ENCODE measurements around the gene ARPP21.
"Not testable (repeated sequence)": the region's sequence is repeated elsewhere in the genome, so short reads cannot be mapped to it uniquely, and the experiment has no call there.

ARPP21 gene

DNA sequence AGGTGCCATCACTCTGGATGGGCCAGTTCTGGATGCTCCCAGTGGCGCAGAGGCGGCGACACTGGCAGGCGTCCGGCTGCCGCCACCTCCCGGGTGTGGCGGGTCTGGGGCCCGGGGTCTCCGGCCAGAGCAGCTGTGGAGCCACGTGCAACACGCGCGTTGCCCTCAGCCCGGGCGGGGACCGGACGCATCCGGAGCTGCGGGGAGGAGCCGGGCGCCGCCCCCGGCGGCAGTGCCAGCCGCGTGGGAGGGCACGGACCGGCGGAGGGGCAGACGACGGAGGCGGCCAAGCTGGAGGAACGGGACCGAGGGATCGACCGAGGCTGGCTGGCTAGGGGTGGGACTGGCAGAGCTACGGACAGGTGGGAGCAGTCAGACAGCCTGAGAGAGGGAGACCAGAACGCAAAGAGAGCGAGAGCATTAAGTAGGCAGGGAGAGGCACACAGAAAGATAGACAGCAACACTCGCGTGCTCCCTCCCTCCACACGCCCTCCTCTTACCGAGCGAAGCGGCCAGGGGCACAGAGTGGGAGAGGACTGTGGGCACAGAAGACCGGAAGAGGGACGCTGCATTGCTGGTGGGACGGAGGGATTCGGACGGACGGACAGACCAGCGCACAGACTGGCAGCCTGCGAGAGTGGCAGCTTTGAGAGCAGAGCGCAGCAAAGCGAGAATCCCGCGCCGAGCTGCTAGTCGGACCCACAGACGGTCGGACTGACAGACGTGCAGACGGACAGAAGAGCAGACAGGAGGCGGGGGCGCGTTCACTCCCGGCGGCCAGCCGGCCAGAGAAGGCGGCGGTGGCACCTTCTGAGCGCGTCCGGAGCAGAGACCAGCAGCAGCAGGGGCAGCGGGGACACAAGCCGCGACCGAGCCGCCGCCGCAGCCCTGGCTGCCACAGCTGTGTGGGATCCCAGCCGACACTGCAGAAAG is at the start of gene ARPP21:
Gene ARPP21 (plus strand): TSS at position 272 of the 933 bp plus-strand sequence. CDS start 42,227 bp downstream, outside the sequence.
- H3K9me3 Mint-ChIP-seq, result no peaks in the 10 kb centered on the region
- DNase-seq, result peak; percentile 30
- peaks cover 45% of the 10 kb centered on the region for H3K27me3 Mint-ChIP-seq
- no peak within 1 kb of the TSS for H3K27ac Mint-ChIP-seq
- H3K4me1 Mint-ChIP-seq (ENCODE audit: low read depth), result peaks cover 9% of the 10 kb centered on the region
- H3K4me3 Mint-ChIP-seq, result peak within 1 kb of the TSS; percentile 48
- H3K36me3 Mint-ChIP-seq (ENCODE audit: low read depth), result no peaks in the 10 kb centered on the region

- H3K4me3 Mint-ChIP-seq, result no peak overlapping the region
- no peaks in the 10 kb centered on the region for H3K27me3 Mint-ChIP-seq
- DNase-seq, result no peak
- no peaks in the 10 kb centered on the region for H3K4me1 Mint-ChIP-seq (ENCODE audit: low read depth)
- no peak overlapping the region for H3K27ac Mint-ChIP-seq
- H3K36me3 Mint-ChIP-seq (ENCODE audit: low read depth), result no peaks in the 10 kb centered on the region
- H3K9me3 Mint-ChIP-seq, result no peaks in the 10 kb centered on the region
These were observed 46.6 kb upstream of the ARPP21 start for GRCh38 chr3:35592589-35593295.

GRCh38 chr3:35594739-35595138 is 44.6 kb upstream of the ARPP21 start:
- H3K4me1 Mint-ChIP-seq (ENCODE audit: low read depth), result no peaks in the 10 kb centered on the region
- H3K4me3 Mint-ChIP-seq, result no peak overlapping the region
- no peaks in the 10 kb centered on the region for H3K36me3 Mint-ChIP-seq (ENCODE audit: low read depth)

GRCh38 chr3:35596335-35596995 is 42.9 kb upstream of the ARPP21 start:
- H3K27me3 Mint-ChIP-seq, result no peaks in the 10 kb centered on the region
- H3K4me1 Mint-ChIP-seq (ENCODE audit: low read depth), result no peaks in the 10 kb centered on the region
- DNase-seq, result no peak
- H3K9me3 Mint-ChIP-seq, result no peaks in the 10 kb centered on the region
- H3K27ac Mint-ChIP-seq, result no peak overlapping the region
- H3K36me3 Mint-ChIP-seq (ENCODE audit: low read depth), result no peaks in the 10 kb centered on the region
- no peak overlapping the region for H3K4me3 Mint-ChIP-seq

More at GRCh38 chr3:35594739-35595138, 44.6 kb upstream of the ARPP21 start:
- no peak for DNase-seq
- Mint-ChIP-seq H3K27me3 (no peaks in the 10 kb centered on the region), H3K27ac (no peak overlapping the region), H3K9me3 (no peaks in the 10 kb centered on the region)

- Mint-ChIP-seq H3K9me3 (no peaks in the 10 kb centered on the region), H3K4me3 (no peak overlapping the region), H3K27me3 (no peaks in the 10 kb centered on the region), H3K4me1 (ENCODE audit: low read depth) (no peaks in the 10 kb centered on the region), H3K36me3 (ENCODE audit: low read depth) (no peaks in the 10 kb centered on the region), H3K27ac (no peak overlapping the region)
- no peak for DNase-seq
These were observed 41.8 kb upstream of the ARPP21 start for GRCh38 chr3:35597490-35597889.

DNA sequence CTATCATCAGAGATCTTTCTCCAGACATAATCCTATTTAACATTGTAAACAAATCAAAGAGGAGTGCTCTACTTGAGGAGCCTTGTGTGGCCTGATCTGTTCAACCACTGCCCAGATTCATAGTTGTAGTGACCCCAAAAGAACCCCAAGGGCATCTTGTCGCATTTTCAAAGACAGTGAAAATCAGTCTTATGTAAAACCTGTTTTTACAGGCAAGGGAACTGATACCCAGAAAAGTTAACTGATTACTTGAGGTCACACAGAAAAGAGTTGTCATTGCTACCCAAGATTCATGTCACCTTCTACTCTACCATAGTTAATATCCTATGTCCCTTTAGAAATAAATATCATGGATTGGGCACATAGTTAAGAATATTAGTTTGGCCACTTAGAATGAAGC is 40.5 kb upstream of the ARPP21 start:
- Mint-ChIP-seq H3K4me3 (no peak overlapping the region), H3K27ac (no peak overlapping the region), H3K27me3 (no peaks in the 10 kb centered on the region), H3K9me3 (no peaks in the 10 kb centered on the region), H3K36me3 (ENCODE audit: low read depth) (no peaks in the 10 kb centered on the region), H3K4me1 (ENCODE audit: low read depth) (no peaks in the 10 kb centered on the region)
- no peak for DNase-seq

DNA sequence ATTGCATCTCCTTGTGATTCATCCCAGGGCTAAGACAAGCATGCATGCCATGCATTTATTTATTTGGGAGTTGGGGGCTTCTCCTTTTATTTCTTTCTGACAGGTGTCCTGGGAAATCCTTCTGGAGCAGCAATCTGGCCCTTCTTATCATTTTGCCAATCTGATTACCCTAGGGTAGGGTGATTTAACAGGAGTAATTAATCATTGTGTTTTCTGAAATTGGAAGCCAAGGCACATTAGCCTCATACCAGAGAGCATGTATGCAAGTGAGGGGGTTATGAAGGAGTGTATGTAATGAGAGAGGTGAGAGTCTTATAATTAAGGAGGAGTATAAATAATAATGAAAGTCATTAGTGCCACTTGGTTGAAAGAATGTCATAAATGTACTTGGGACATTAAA is 37.4 kb upstream of the ARPP21 start:
- Mint-ChIP-seq H3K9me3 (peaks cover 7% of the 10 kb centered on the region), H3K4me3 (no peak overlapping the region), H3K27me3 (no peaks in the 10 kb centered on the region), H3K4me1 (ENCODE audit: low read depth) (no peaks in the 10 kb centered on the region), H3K36me3 (ENCODE audit: low read depth) (no peaks in the 10 kb centered on the region), H3K27ac (no peak overlapping the region)
- no peak for DNase-seq

DNA sequence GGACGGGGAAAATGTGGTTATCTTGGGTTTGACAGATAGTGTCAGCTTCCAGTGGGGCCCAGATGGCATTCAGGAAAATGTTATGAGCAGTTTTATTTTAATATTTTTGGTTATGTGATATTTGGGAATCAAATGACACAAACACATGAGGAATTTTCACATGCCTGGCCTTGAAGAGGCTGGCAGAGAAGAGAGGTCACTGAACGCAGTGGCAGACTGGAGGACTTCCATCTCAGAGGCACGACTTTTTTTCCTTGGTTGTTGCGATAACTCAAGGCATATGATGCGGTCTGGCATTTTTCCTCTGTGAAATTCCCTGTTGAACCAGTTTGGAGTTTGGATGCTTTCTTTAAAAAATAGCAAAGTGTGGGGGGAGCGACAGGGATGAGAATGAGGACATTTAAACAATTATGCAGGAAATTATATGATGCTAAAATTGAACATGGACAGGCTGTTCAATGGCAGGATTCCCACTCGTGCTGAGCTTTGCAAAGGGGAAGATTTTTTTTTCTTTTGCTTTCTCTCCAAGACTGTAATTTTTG is 36.9 kb upstream of the ARPP21 start:
- DNase-seq, result no peak
- Mint-ChIP-seq H3K36me3 (ENCODE audit: low read depth) (no peaks in the 10 kb centered on the region), H3K27ac (no peak overlapping the region), H3K27me3 (no peaks in the 10 kb centered on the region), H3K9me3 (peaks cover 10% of the 10 kb centered on the region), H3K4me3 (no peak overlapping the region), H3K4me1 (ENCODE audit: low read depth) (no peaks in the 10 kb centered on the region)

GRCh38 chr3:35616346-35616745 is 23.0 kb upstream of the ARPP21 start:
- DNase-seq, result no peak
- Mint-ChIP-seq H3K9me3 (peaks cover 5% of the 10 kb centered on the region), H3K27ac (no peak overlapping the region)

GRCh38 chr3:35617370-35617769 is 22.0 kb upstream of the ARPP21 start:
- Mint-ChIP-seq H3K36me3 (ENCODE audit: low read depth) (no peaks in the 10 kb centered on the region), H3K9me3 (peaks cover 5% of the 10 kb centered on the region), H3K27me3 (no peaks in the 10 kb centered on the region), H3K4me1 (ENCODE audit: low read depth) (no peaks in the 10 kb centered on the region), H3K27ac (no peak overlapping the region), H3K4me3 (no peak overlapping the region)
- no peak for DNase-seq

More at GRCh38 chr3:35616346-35616745, 23.0 kb upstream of the ARPP21 start:
- H3K36me3 Mint-ChIP-seq (ENCODE audit: low read depth), result no peaks in the 10 kb centered on the region
- no peak overlapping the region for H3K4me3 Mint-ChIP-seq
- H3K4me1 Mint-ChIP-seq (ENCODE audit: low read depth), result no peaks in the 10 kb centered on the region
- no peaks in the 10 kb centered on the region for H3K27me3 Mint-ChIP-seq

DNA sequence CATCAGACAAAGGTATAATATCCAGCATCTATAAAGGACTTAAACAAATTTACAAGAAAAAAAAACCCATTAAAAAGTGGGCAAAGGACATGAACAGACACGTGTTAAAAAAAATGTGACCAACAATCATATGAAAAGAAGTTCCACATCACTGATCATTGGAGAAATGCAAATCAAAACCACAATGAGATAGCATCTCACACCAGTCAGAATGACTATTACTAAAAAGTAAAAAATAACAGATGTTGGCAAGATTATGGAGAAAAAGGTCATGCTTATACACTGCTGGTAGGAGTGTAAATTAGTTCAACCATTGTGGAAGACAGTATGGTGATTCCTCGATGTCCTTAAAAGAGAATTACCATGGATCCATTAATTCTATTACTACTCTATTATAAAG is 19.1 kb upstream of the ARPP21 start:
- not testable (repeated sequence) for H3K4me3 Mint-ChIP-seq; H3K4me1 Mint-ChIP-seq (ENCODE audit: low read depth); DNase-seq; H3K27ac Mint-ChIP-seq; H3K9me3 Mint-ChIP-seq; H3K27me3 Mint-ChIP-seq; H3K36me3 Mint-ChIP-seq (ENCODE audit: low read depth)

GRCh38 chr3:35624698-35625097 is 14.6 kb upstream of the ARPP21 start:
- H3K27me3 Mint-ChIP-seq, result no peaks in the 10 kb centered on the region
- no peak overlapping the region for H3K27ac Mint-ChIP-seq
- no peak overlapping the region for H3K4me3 Mint-ChIP-seq
- no peaks in the 10 kb centered on the region for H3K4me1 Mint-ChIP-seq (ENCODE audit: low read depth)
- no peak for DNase-seq
- H3K36me3 Mint-ChIP-seq (ENCODE audit: low read depth), result no peaks in the 10 kb centered on the region
- peaks cover 2% of the 10 kb centered on the region for H3K9me3 Mint-ChIP-seq

GRCh38 chr3:35633332-35634124 is 5.8 kb upstream of the ARPP21 start:
- DNase-seq, result no peak
- no peak overlapping the region for H3K4me3 Mint-ChIP-seq

GRCh38 chr3:35635407-35635806 is 3.9 kb upstream of the ARPP21 start:
- Mint-ChIP-seq H3K4me3 (no peak overlapping the region), H3K4me1 (ENCODE audit: low read depth) (peaks cover 9% of the 10 kb centered on the region), H3K36me3 (ENCODE audit: low read depth) (no peaks in the 10 kb centered on the region), H3K27me3 (peaks cover 26% of the 10 kb centered on the region), H3K9me3 (no peaks in the 10 kb centered on the region), H3K27ac (no peak overlapping the region)
- DNase-seq, result no peak

More at GRCh38 chr3:35633332-35634124, 5.8 kb upstream of the ARPP21 start:
- no peaks in the 10 kb centered on the region for H3K36me3 Mint-ChIP-seq (ENCODE audit: low read depth)
- peaks cover 9% of the 10 kb centered on the region for H3K27me3 Mint-ChIP-seq
- no peak overlapping the region for H3K27ac Mint-ChIP-seq
- H3K9me3 Mint-ChIP-seq, result no peaks in the 10 kb centered on the region
- peaks cover 1% of the 10 kb centered on the region for H3K4me1 Mint-ChIP-seq (ENCODE audit: low read depth)
